Naive B cell (primary cell): Measurements from ENCODE around the gene ZNF436. TPM values are rescaled to one million over a fixed set of nuclear protein-coding genes. Genes with fewer than 3 reads are reported as not detected.

Experiments
- ATAC-seq, 2 donors: fragments of 150-1000 bp; cut with Tn5 transposase; 2 replicates each; pipeline ENCODE4 v1.10.0; 2021; ENCODE audit warnings: low read depth in 2 of 2, mild to moderate bottlenecking in 2 of 2, moderate library complexity in 2 of 2
- DNase-seq: peaks from one replicate; pipeline ENCODE4 v3.0.0; 2022
- H3K27ac Mint-ChIP-seq, 6 donors: one replicate each; pipeline ENCODE4 v1.8.0; 2020 to 2022; ENCODE audit warnings: mild to moderate bottlenecking in 6 of 6, mixed read lengths in 6 of 6, moderate library complexity in 5 of 6, inconsistent platforms in 2 of 6
- H3K27me3 Mint-ChIP-seq, 3 donors: one replicate each; pipeline ENCODE4 v1.8.0; 2021 to 2022; ENCODE audit warnings: mixed read lengths in 3 of 3, mild to moderate bottlenecking in 1 of 3
- H3K36me3 Mint-ChIP-seq, 2 donors: one replicate each; pipeline ENCODE4 v1.8.0; 2020 to 2022; ENCODE audit warnings: mixed read lengths in 2 of 2, inconsistent platforms in 1 of 2, mild to moderate bottlenecking in 1 of 2
- H3K4me1 Mint-ChIP-seq, 3 donors: one replicate each; pipeline ENCODE4 v1.8.0; 2020 to 2022; ENCODE audit warnings: mixed read lengths in 3 of 3, inconsistent platforms in 1 of 3, mild to moderate bottlenecking in 1 of 3, moderate library complexity in 1 of 3
- H3K4me3 Mint-ChIP-seq, 8 donors: one replicate each; pipeline ENCODE4 v1.8.0; 2020 to 2022; ENCODE audit warnings: mild to moderate bottlenecking in 8 of 8, mixed read lengths in 8 of 8, moderate library complexity in 8 of 8, inconsistent platforms in 2 of 8
- H3K9me3 Mint-ChIP-seq, 7 donors: one replicate each; pipeline ENCODE4 v1.8.0; 2020 to 2022; ENCODE audit warnings: mixed read lengths in 7 of 7, mild to moderate bottlenecking in 5 of 7, inconsistent platforms in 2 of 7, moderate library complexity in 1 of 7
- polyA plus RNA-seq, 6 donors: library from polyadenylated mRNA; unstranded; fragments of 300-500 nt; fragmentation: Illumina TruSeq; gene quantifications; one replicate each; pipeline ENCODE4 v1.2.3, GENCODE V29; 2021; ENCODE audit warnings: low read depth in 6 of 6

ZNF436 gene
- 1 to 10 TPM in 5 of 6 donors, not detected in 1; 1.5 to 4.4 (median 2.3) TPM for polyA plus RNA-seq

DNA sequence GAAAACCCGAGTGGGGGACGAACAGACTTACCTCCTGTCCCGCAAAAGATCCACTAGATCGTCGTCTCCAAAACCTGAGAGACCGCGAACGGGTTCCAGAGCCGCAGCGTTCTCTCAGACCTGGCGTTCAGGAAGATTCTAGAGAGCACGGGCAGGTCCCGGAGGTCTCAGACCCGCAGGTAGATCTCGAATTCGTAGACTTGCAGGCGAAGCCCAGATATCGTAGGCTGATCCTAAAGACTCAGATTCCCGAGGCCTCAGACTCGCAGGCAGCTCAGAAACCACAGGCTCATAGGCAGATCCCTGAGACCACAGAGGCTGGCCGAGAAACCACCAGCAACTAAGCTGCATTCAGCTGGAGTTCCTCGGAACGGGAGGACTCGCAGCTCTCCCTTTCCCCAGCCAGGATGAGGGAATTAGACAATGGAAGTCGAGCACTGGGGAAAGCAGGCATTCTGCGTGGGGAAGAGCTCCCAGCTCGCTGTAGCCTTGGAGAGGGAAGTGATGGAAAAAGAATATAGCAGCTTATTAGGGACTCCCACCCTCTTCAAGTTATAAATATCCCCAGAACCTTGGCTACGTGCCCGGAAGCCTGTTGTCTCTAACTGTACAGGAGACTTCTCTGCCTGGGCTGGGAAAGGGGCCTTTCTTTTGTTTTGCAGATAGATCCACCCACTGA, at the start of gene ZNF436:
TSS of gene ZNF436 (minus strand) at position 502 of the 679 bp plus-strand sequence. CDS start 1,831 bp downstream, outside the sequence.
- Mint-ChIP-seq H3K9me3 (peaks cover 0 to 3% (median 0%) of the 10 kb centered on the region in 7 donors), H3K4me3 (peak within 1 kb of the TSS; percentile 95 to 99 (median 99))

DNA sequence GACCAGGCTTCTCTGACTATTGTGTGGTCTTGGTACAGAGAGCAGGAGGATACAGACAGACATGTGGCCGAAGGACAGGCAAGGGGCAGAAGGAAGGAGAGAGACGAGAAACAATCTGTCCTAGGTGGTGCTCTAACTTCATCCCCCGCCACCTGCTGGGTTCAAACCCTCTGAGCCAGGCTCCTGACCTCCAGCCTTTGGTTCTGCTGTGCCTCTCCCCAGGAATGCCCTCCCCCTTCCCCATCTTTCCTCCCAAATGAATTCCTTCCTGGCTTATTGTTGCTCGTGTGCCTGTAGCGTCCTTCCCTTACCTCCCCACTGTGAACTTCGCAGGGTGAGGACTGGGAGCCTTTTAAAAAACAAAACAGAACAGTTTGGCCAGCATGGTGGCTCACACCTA, 49.5 kb upstream of the ZNF436 start:
- H3K9me3 Mint-ChIP-seq = no peaks in the 10 kb centered on the region
- ATAC-seq = no peak
- H3K4me3 Mint-ChIP-seq = no peak overlapping the region
- DNase-seq = no peak
- peaks cover 10 to 18% (median 14%) of the 10 kb centered on the region in 3 donors for H3K4me1 Mint-ChIP-seq
- H3K27ac Mint-ChIP-seq = no peak overlapping the region
- no peaks in the 10 kb centered on the region for H3K36me3 Mint-ChIP-seq
- H3K27me3 Mint-ChIP-seq = peaks cover 24 to 45% (median 37%) of the 10 kb centered on the region in 3 donors

More for the DNA sequence above, at the start of gene ZNF436:
- H3K27me3 Mint-ChIP-seq = no peaks in the 10 kb centered on the region
- DNase-seq (peak; percentile 12), ATAC-seq (no peak)
- peaks cover 23 to 42% (median 27%) of the 10 kb centered on the region in 3 donors for H3K4me1 Mint-ChIP-seq
- H3K27ac Mint-ChIP-seq = peak within 1 kb of the TSS; percentile 91 to 99 (median 98)
- H3K36me3 Mint-ChIP-seq = no peaks in the 10 kb centered on the region

DNA sequence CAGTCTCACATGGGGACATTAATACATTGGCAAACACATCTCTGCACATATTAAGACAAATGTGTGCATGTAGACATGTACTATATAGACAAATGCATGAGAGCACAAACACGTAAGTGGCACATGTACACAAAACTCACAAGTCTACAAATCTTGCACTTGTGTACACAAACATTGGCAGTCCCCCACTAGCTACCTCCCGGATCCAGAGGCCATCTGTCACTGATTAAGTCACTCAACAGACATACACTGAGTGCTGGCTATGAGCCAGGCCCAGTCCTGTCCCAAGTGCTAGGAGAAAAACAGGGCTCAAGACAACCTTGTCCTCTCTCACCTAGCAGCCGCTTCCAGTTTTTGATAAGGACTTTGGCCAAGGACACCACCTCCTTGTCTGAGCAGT, 47.9 kb upstream of the ZNF436 start:
- no peaks in the 10 kb centered on the region for H3K36me3 Mint-ChIP-seq
- no peaks in the 10 kb centered on the region for H3K9me3 Mint-ChIP-seq
- H3K4me3 Mint-ChIP-seq = no peak overlapping the region
- no peak for DNase-seq
- no peak for ATAC-seq
- peaks cover 0 to 4% (median 3%) of the 10 kb centered on the region in 3 donors for H3K4me1 Mint-ChIP-seq
- peaks cover 16 to 28% (median 23%) of the 10 kb centered on the region in 3 donors for H3K27me3 Mint-ChIP-seq
- no peak overlapping the region for H3K27ac Mint-ChIP-seq

DNA sequence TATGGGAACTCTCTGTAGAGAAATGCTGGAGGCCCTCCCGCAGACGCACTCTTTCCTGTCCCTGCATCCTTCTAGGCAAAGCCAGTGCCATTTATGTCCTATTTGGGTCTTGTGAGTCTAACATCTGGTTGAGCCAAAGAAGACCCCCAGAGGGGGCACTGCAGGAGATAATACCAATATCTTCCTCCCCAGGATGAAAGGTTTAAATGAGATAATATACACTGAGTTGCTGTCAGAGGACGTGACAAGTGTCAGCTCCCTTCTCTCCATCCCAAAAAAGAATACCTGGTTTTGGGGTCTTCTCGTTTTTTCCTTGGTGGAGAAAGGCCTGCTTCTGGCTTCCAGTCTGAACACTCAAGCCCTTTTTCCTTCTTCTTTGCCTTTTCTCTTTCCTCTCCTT, 47.3 kb upstream of the ZNF436 start:
- H3K36me3 Mint-ChIP-seq = no peaks in the 10 kb centered on the region
- no peak for ATAC-seq
- no peak for DNase-seq
- H3K4me3 Mint-ChIP-seq = no peak overlapping the region
- H3K4me1 Mint-ChIP-seq = no peaks in the 10 kb centered on the region
- no peak overlapping the region for H3K27ac Mint-ChIP-seq
- no peaks in the 10 kb centered on the region for H3K9me3 Mint-ChIP-seq
- peaks cover 13 to 22% (median 18%) of the 10 kb centered on the region in 3 donors for H3K27me3 Mint-ChIP-seq

DNA sequence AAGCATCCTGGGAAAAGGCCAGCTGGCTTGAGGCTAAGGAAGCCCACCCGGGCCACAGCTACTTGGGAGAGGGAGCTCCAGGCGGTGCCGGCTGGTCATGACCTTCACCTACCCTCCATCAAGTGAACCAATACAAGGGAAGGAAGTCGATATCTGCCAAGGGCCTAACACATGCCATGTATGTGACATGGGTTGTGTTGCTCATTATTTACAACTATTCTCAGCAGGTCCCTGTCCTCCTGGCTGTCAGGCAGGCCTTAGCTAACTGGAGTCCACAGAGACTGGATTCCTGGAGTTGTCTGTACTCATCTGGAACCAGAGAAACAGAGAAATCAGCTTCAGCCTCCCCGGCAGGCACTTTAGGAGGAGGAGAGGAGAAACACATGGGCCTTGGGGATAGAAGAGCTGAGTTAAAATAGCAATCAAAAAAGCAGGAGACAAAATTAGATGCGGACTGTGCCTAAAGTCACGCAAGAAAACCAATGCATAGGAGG, 39.2 kb upstream of the ZNF436 start:
- no peak for DNase-seq
- Mint-ChIP-seq H3K27me3 (peaks cover 9 to 10% (median 9%) of the 10 kb centered on the region in 3 donors), H3K27ac (no peak overlapping the region), H3K36me3 (no peaks in the 10 kb centered on the region), H3K9me3 (no peaks in the 10 kb centered on the region), H3K4me1 (peaks cover 4 to 6% (median 6%) of the 10 kb centered on the region in 3 donors), H3K4me3 (no peak overlapping the region)
- ATAC-seq = no peak

DNA sequence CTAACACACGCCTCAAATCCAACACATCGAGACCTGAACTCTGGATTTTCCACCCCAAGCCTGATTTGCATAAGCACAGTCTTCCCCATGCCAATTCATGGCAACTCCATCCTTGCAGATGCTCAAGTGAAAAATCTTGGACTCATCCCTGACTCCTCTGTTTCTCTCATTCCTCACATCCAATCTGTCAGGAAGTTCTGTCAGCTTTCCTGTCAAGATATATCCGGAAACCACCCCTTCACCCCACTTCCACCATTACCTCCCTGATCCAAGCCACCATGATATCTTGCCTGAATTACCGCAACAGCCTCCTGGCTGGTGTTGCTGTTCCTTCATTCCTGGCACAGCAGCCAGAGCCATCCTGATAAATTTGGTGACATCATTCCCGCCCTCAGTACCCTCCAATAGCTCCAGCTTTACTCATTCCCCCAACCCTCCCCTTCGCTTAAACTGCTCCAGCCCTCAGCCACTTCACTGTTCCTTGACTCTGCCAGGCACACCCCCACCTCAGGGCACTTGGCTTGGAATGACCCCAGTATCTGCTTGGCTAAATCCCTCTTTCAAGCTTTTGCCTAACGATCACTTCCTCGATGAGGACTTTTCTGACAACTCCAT, 37.5 kb upstream of the ZNF436 start:
- DNase-seq (no peak), ATAC-seq (no peak)
- no peaks in the 10 kb centered on the region for H3K9me3 Mint-ChIP-seq
- H3K4me1 Mint-ChIP-seq = peaks cover 6 to 8% (median 6%) of the 10 kb centered on the region in 3 donors
- H3K27ac Mint-ChIP-seq = no peak overlapping the region
- no peaks in the 10 kb centered on the region for H3K36me3 Mint-ChIP-seq
- peaks cover 9 to 14% (median 10%) of the 10 kb centered on the region in 3 donors for H3K27me3 Mint-ChIP-seq
- no peak overlapping the region for H3K4me3 Mint-ChIP-seq

DNA sequence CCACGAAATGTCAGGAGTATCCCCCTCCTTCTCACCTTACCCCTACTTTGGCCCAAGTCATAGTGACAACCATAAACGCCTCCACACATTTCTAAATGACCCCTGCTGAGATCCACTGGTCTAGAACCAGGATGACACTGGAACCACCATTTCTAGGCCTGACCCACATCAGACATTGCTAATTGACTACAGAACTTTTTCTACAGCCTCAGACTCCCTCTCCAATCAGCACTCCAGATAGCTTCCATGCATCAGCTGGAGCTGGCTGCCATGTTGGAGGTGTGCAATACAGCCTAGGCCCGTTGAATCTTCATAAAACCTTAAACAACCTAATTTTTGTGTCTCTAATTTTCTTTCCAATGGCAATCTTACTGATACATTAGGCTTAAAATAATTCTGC, 36.3 kb upstream of the ZNF436 start:
- no peak overlapping the region for H3K4me3 Mint-ChIP-seq

DNA sequence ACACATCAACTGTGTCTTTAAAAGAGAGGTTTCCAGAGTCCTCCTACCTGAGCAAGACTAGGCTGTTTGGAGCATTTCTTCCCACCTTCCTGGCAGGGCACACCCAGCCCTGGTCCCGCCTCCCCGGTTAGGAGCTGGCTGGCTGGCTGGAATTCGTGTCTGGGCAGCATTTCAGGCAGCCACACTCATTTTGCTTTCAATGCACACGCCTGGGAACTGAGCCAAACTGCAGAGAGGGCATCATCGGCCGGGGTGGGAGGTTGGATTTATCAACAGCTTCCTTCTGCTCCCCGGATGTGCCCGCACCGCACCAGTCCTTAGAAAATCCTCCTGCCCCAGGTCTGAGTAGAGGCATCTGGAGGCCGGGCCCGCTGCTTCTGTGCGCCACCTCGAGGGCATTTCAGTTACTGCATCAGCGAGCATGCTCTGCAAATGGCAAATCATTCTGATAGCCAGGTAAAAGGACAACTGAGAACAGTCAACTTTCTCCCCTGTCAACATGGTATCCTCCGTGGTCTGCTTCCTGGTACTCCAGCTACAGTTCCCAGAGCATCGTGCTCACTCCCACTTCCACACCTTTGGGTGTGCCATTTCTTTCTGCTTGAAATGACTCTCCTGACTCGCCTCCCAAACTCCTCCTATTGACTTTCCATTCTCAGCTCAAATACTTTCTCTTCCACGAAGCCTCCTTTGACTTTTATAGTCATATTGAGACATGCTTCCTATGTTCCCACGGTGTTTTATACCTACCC, 34.3 kb upstream of the ZNF436 start:
- Mint-ChIP-seq H3K27ac (no peak overlapping the region), H3K4me1 (peaks cover 6 to 8% (median 6%) of the 10 kb centered on the region in 3 donors), H3K9me3 (no peaks in the 10 kb centered on the region), H3K36me3 (no peaks in the 10 kb centered on the region), H3K4me3 (peak overlapping the region in 1 of 8 donors; percentile 51), H3K27me3 (peaks cover 0 to 9% (median 9%) of the 10 kb centered on the region in 3 donors)
- ATAC-seq = peak; percentile 72 to 81
- DNase-seq = peak; percentile 56

More for the DNA sequence above, 36.3 kb upstream of the ZNF436 start:
- no peak for ATAC-seq
- Mint-ChIP-seq H3K9me3 (no peaks in the 10 kb centered on the region), H3K27me3 (peaks cover 8 to 14% (median 9%) of the 10 kb centered on the region in 3 donors), H3K36me3 (no peaks in the 10 kb centered on the region), H3K27ac (no peak overlapping the region), H3K4me1 (peaks cover 6 to 8% (median 6%) of the 10 kb centered on the region in 3 donors)
- no peak for DNase-seq

DNA sequence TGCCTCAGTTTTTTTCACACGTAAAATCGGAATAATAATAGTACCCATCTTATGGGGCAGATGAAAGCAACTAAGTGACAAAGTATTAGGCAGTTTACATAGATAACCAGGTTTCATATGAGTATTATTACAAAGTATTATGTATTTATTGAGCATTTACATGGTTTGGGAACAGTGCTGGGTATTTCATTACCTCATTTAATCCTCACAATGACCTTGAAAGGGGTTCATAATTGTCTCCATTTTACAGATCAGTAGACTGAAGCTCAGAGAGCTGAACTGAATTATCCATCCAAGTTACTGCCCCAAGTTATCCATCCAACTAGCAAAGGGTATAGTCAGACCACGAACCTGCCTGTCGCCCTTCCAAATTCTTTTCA, 33.7 kb upstream of the ZNF436 start:
- ATAC-seq (no peak), DNase-seq (no peak)
- Mint-ChIP-seq H3K4me3 (no peak overlapping the region), H3K9me3 (no peaks in the 10 kb centered on the region), H3K4me1 (peaks cover 6 to 8% (median 6%) of the 10 kb centered on the region in 3 donors), H3K27ac (no peak overlapping the region), H3K27me3 (peaks cover 0 to 10% (median 9%) of the 10 kb centered on the region in 3 donors), H3K36me3 (no peaks in the 10 kb centered on the region)

DNA sequence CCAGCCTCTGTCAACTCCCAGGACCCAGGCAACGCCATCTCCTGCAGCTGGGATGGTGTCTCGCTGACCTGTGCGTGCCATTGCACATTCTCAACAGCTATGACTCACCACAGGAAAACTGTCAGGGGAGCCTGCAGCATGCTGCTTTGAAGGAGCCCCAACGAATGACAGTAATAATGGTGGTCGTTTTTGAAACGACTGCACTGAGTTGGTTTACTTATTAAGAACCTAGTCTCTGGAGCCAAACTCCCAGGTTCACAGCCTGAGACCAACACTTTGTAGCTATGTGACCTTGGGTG, 33.4 kb upstream of the ZNF436 start:
- Mint-ChIP-seq H3K27ac (no peak overlapping the region), H3K36me3 (no peaks in the 10 kb centered on the region), H3K27me3 (peaks cover 0 to 14% (median 9%) of the 10 kb centered on the region in 3 donors), H3K4me3 (no peak overlapping the region), H3K9me3 (no peaks in the 10 kb centered on the region), H3K4me1 (peaks cover 6 to 8% (median 6%) of the 10 kb centered on the region in 3 donors)
- ATAC-seq (no peak), DNase-seq (no peak)

DNA sequence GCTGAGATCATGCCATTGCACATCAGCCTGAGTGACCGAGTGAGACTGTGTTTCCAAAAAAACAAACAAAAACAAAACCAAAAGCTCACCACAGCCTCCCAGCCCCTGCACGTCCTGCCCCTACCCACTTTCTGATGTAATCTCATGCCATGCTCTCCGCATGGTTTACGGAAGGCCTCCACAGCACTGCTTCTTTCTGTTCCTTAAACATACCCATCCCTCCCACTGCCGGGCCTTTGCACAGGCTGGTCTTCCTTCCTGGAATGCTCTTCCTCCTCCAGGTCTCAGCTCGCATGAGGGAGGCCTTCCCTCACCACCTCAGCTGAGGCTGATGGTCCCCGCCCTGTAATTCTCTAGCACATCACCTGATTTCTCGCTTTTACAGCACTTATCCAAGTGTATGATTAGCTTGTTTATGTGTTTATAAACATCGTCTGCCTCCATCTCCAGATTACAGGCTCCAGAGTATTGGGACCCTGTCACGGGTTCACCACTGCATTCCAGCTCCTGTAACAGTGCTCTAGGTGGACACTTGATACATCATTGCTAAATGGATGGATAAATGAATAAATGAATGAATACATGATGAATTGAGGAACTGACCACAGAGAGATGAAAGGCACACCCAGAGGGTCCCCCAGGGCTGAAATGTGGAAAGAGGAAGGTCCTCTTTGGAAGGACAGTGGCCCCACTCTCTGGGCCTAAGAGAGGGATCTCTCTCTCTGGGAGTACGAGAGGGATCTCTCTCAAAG, 32.8 kb upstream of the ZNF436 start:
- DNase-seq = no peak
- Mint-ChIP-seq H3K4me3 (peak overlapping the region in 1 of 8 donors; percentile 67), H3K27ac (peak overlapping the region in 1 of 6 donors; percentile 22)

DNA sequence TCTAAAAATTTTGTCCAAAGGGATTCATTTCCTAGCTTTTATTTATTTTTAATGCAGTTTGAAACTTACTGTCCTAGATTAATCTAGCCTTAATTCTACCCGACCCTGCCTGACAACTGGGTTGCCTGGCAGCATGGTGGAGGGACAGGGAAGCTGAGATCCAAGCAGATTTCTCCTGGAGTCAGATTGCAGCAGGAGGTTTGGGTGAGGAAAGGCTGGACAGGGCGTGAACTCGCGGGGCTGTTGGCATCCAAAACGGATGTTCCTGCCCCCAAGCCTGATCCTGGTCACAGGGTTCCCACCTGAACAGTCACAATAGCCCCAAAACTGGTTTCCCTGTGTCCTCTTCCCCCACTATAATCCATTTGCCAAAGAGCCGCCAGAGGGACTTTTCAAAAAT, 31.7 kb upstream of the ZNF436 start:
- ATAC-seq (no peak), DNase-seq (no peak)
- Mint-ChIP-seq H3K27me3 (peaks cover 0 to 16% (median 9%) of the 10 kb centered on the region in 3 donors), H3K4me1 (peaks cover 6 to 8% (median 6%) of the 10 kb centered on the region in 3 donors), H3K9me3 (no peaks in the 10 kb centered on the region), H3K4me3 (no peak overlapping the region), H3K27ac (no peak overlapping the region), H3K36me3 (no peaks in the 10 kb centered on the region)

More for the DNA sequence above, 32.8 kb upstream of the ZNF436 start:
- peaks cover 6 to 8% (median 6%) of the 10 kb centered on the region in 3 donors for H3K4me1 Mint-ChIP-seq
- ATAC-seq = no peak
- H3K9me3 Mint-ChIP-seq = no peaks in the 10 kb centered on the region
- peaks cover 0 to 16% (median 9%) of the 10 kb centered on the region in 3 donors for H3K27me3 Mint-ChIP-seq
- H3K36me3 Mint-ChIP-seq = no peaks in the 10 kb centered on the region
